Choroid plexus epithelial cell (primary cell): ENCODE measurements around the gene KNSTRN.

Experiments used
- DNase-seq: peaks from one replicate; pipeline ENCODE4 v3.0.0-alpha.2; 2010; ENCODE audit warnings: low read depth
- H3K4me3 ChIP-seq: 2 replicates; pipeline ENCODE4 v1.5.1; 2011; ENCODE audit warnings: low read depth, mild to moderate bottlenecking, control low read depth, low read length, moderate library complexity
- CTCF ChIP-seq: conservative IDR thresholded peaks from 2 replicates; pipeline ENCODE4 v1.5.1; 2011; ENCODE audit warnings: low read depth, mild to moderate bottlenecking, control low read depth, inconsistent platforms, low read length, moderate library complexity

Gene KNSTRN

GRCh38 chr15:40346579-40347558, 35.7 kb upstream of the KNSTRN start:
- no peak for DNase-seq
- no peak for TF ChIP-seq CTCF
- H3K4me3 ChIP-seq, result no peak overlapping the region

GRCh38 chr15:40347559-40348473, 34.7 kb upstream of the KNSTRN start:
- no peak overlapping the region for H3K4me3 ChIP-seq
- no peak for DNase-seq
- no peak for TF ChIP-seq CTCF

GRCh38 chr15:40348474-40348870, 34.0 kb upstream of the KNSTRN start:
- no peak for DNase-seq
- TF ChIP-seq CTCF, result no peak
- H3K4me3 ChIP-seq, result no peak overlapping the region

GRCh38 chr15:40349163-40349562, 33.4 kb upstream of the KNSTRN start:
- H3K4me3 ChIP-seq, result no peak overlapping the region
- no peak for TF ChIP-seq CTCF
- DNase-seq, result no peak

- TF ChIP-seq CTCF, result no peak
- DNase-seq, result no peak
- H3K4me3 ChIP-seq, result no peak overlapping the region
Measured at GRCh38 chr15:40352281-40352901, 30.1 kb upstream of the KNSTRN start.

- DNase-seq, result no peak
- H3K4me3 ChIP-seq, result no peak overlapping the region
- no peak for TF ChIP-seq CTCF
Measured at GRCh38 chr15:40353697-40354096, 28.8 kb upstream of the KNSTRN start.
